Gastrocnemius medialis (tissue), 4 donors: ENCODE data around the gene MICU1. TPM values are rescaled to one million over a fixed set of nuclear protein-coding genes. Genes with fewer than 3 reads are reported as not detected.

Source experiments
- ATAC-seq, 2 donors: fragments of 150-250 bp; one replicate each; pipeline ENCODE4 v1.9.1; 2016
- DNase-seq, 2 donors: peaks; one replicate each; pipeline ENCODE4 v3.0.0-alpha.2; 2019
- H3K27ac ChIP-seq, 4 donors: fragments of 200-600 bp; sonication (generic); 1 replicate in 1 of 4; 2 replicates in 3 of 4; pipeline ENCODE4 v1.5.1; 2016 to 2018; ENCODE audit warnings: mild to moderate bottlenecking in 2 of 4, moderate library complexity in 1 of 4
- H3K27me3 ChIP-seq, 3 donors: fragments of 200-600 bp; sonication (generic) in 2 of 3; 1 replicate in 1 of 3; 2 replicates in 2 of 3; pipeline versions ENCODE4 v1.5.1 to v1.6.0; 2016 to 2019; ENCODE audit warnings: mild to moderate bottlenecking in 1 of 3, moderate library complexity in 1 of 3
- H3K36me3 ChIP-seq, 2 donors: fragments of 200-600 bp; sonication (generic) in 1 of 2; one replicate each; pipeline ENCODE4 v1.5.1; 2017 to 2018
- H3K4me1 ChIP-seq, 2 donors: fragments of 200-600 bp; sonication (generic) in 1 of 2; one replicate each; pipeline ENCODE4 v1.5.1; 2016 to 2017; ENCODE audit warnings: mild to moderate bottlenecking in 2 of 2
- H3K4me3 ChIP-seq, 4 donors: fragments of 200-600 bp; sonication (generic) in 3 of 4; 1 replicate in 1 of 4; 2 replicates in 3 of 4; pipeline ENCODE4 v1.5.1; 2016 to 2019; ENCODE audit warnings: mild to moderate bottlenecking in 2 of 4
- H3K9me3 ChIP-seq, 3 donors: fragments of 200-600 bp; sonication (generic) in 2 of 3; 1 replicate in 1 of 3; 2 replicates in 2 of 3; pipeline ENCODE4 v1.5.1; 2016 to 2019
- POLR2A ChIP-seq, 2 donors: fragments of 450-650 bp; IDR thresholded peaks; one replicate each; pipeline ENCODE4 v1.6.1; 2017; ENCODE audit warnings: antibody characterized with exemption in 2 of 2, mild to moderate bottlenecking in 2 of 2, moderate library complexity in 2 of 2
- in situ Hi-C, 4 donors: fragments of 200-750 bp; cut with MboI; loops; one replicate each; pipeline versions ENCODE4 v1.15.0 to v1.8.0; 2017; ENCODE audit warnings: low sequenced_read_pairs in 4 of 4
- intact Hi-C: fragments of 100-400 bp; cut with DNase I; formaldehyde crosslinking; loops from one replicate; pipeline ENCODE4 v1.15.1; 2023; ENCODE audit warnings: low total_unique reads
- total RNA-seq, 4 donors: library from RNA; depleted of rRNA; stranded (reverse); fragments of >200 nt; gene quantifications; one replicate each; pipeline versions ENCODE4 v1.1.0 to v1.2.3, GENCODE V29; 2016
- TF ChIP-seq, protein P1 (sequence below), 5 experiments: fragments of 450-650 bp in 3 of 5; fragments of 200-600 bp in 2 of 5; sonication (generic) in 2 of 5; IDR thresholded peaks in 4 of 5; conservative IDR thresholded peaks in 1 of 5; 1 replicate in 4 of 5; 2 replicates in 1 of 5; pipeline ENCODE4 v1.5.1; 2016 to 2019; ENCODE audit warnings: antibody characterized with exemption in 5 of 5, mild to moderate bottlenecking in 3 of 5, moderate library complexity in 3 of 5

MICU1 gene
- total RNA-seq, 4 donors from 2014 or later = 42.7 to 62.2 (median 51.9) TPM

DNA sequence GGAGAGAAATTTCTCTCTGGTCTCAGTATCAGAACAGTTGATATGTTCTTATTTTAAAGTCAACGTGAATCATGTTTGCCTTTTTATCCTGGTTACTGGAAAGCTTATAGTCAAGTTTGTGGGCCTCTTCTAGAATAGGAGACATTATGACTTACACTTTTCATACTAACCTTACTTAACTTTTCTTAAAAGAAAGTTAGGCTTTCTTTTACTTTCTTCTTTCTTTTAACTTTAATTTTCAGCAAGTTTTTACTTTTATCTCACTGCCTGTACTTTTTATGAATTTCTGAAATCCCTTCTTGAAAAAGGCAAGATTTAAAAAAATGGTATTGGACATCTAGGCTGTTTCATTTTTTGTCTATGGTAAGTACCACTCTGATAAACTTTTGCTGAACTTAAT is 195.9 kb downstream of the MICU1 start:
- TF ChIP-seq, protein P1, sequence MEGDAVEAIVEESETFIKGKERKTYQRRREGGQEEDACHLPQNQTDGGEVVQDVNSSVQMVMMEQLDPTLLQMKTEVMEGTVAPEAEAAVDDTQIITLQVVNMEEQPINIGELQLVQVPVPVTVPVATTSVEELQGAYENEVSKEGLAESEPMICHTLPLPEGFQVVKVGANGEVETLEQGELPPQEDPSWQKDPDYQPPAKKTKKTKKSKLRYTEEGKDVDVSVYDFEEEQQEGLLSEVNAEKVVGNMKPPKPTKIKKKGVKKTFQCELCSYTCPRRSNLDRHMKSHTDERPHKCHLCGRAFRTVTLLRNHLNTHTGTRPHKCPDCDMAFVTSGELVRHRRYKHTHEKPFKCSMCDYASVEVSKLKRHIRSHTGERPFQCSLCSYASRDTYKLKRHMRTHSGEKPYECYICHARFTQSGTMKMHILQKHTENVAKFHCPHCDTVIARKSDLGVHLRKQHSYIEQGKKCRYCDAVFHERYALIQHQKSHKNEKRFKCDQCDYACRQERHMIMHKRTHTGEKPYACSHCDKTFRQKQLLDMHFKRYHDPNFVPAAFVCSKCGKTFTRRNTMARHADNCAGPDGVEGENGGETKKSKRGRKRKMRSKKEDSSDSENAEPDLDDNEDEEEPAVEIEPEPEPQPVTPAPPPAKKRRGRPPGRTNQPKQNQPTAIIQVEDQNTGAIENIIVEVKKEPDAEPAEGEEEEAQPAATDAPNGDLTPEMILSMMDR (IDR thresholded peaks at IDR 0.05 in 4 of 5, conservative IDR thresholded peaks at IDR 0.05 in 1 of 5) = no peak
- no peak for TF ChIP-seq POLR2A (IDR thresholded peaks at IDR 0.05)
- in situ Hi-C loops = no loop called here
- DNase-seq = no peak
- intact Hi-C loops = no loop called here
- ATAC-seq = no peak
- no peaks in the 10 kb centered on the region for H3K4me1 ChIP-seq
- no peak overlapping the region for H3K4me3 ChIP-seq
- no peak overlapping the region for H3K27ac ChIP-seq
- no peaks in the 10 kb centered on the region for H3K9me3 ChIP-seq
- H3K27me3 ChIP-seq = no peaks in the 10 kb centered on the region
- H3K36me3 ChIP-seq = no peaks in the 10 kb centered on the region

DNA sequence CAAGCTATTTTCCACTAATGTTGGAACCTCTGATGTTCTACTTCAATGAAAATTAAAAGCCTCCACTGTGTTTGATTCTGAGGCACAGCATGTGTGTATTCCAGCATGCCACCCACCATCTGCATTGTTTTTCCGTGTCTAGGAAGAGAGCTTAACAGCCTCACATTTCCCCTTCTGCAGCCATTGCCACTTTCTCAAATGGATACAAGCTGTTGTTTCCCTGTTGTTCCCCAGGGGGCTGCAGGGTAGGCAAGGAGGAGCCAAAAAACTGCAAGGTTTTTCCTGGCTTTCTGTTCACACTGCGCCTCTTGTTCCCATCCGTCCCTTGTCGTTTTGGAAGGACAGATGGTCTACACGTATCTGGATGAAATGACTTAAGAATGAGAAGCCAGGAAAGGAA is 198.9 kb downstream of the MICU1 start:
- H3K27me3 ChIP-seq = no peaks in the 10 kb centered on the region
- no peaks in the 10 kb centered on the region for H3K4me1 ChIP-seq
- no peaks in the 10 kb centered on the region for H3K9me3 ChIP-seq
- H3K27ac ChIP-seq = no peak overlapping the region
- H3K36me3 ChIP-seq = peaks cover 0 to 13% of the 10 kb centered on the region in 2 donors
- intact Hi-C loops = no loop called here
- TF ChIP-seq, protein P1 (IDR thresholded peaks at IDR 0.05 in 4 of 5, conservative IDR thresholded peaks at IDR 0.05 in 1 of 5) = no peak
- no peak for TF ChIP-seq POLR2A (IDR thresholded peaks at IDR 0.05)
- ATAC-seq = no peak
- in situ Hi-C loops = no loop called here
- DNase-seq = no peak
- H3K4me3 ChIP-seq = no peak overlapping the region

DNA sequence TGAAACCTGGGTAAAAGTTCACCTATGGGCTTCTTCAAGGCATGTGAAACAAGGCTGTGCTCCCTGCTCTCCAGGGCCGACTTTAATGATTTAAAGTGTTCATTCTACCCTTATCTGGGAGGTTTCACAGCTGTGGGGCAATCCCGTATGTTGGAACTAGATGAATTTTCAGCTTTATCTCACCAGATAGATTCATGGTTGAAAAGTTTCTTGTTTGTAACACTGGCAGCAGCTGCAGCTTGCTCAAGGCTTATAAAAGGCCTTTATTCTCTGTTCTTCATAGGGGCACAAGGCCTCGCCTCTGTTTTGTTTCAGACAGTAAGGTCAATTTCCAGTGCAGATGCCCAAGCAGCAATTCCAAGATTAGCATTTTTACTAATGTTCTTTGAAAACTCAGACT is 200.7 kb downstream of the MICU1 start:
- ATAC-seq = no peak

DNA sequence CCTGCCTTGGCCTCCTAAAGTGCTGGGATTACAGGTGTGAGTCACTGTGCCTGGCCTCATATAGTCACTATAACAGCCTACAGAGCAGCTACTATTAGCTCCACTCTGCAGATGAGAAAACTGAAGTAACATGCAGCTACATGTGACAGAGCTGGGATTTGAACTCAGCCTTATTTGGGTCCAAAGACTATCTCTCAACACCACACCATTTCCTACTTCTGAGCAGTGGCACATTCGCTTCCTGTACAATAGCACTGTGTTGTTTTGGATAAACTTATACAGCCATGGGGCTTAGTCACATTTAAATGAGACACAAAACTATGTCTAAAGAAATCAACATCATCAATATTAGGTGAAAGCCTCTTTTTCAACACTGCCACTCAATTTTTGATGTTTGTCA is 201.3 kb downstream of the MICU1 start:
- in situ Hi-C loops = no loop called here

More for the DNA sequence above, 200.7 kb downstream of the MICU1 start:
- Histone ChIP-seq H3K4me3 (no peak overlapping the region), H3K27me3 (no peaks in the 10 kb centered on the region), H3K36me3 (peaks cover 0 to 28% of the 10 kb centered on the region in 2 donors), H3K27ac (no peak overlapping the region), H3K4me1 (no peaks in the 10 kb centered on the region), H3K9me3 (no peaks in the 10 kb centered on the region)
- in situ Hi-C loops = no loop called here
- intact Hi-C loops = no loop called here
- no peak for DNase-seq
- TF ChIP-seq POLR2A (IDR thresholded peaks at IDR 0.05) = no peak
- TF ChIP-seq, protein P1 (IDR thresholded peaks at IDR 0.05 in 4 of 5, conservative IDR thresholded peaks at IDR 0.05 in 1 of 5) = no peak

More for the DNA sequence above, 201.3 kb downstream of the MICU1 start:
- H3K4me3 ChIP-seq = no peak overlapping the region
- peaks cover 0 to 28% of the 10 kb centered on the region in 2 donors for H3K36me3 ChIP-seq
- no peaks in the 10 kb centered on the region for H3K27me3 ChIP-seq
- intact Hi-C loops = no loop called here
- no peak overlapping the region for H3K27ac ChIP-seq
- no peaks in the 10 kb centered on the region for H3K9me3 ChIP-seq
- DNase-seq (no peak), ATAC-seq (no peak)
- TF ChIP-seq, protein P1 (IDR thresholded peaks at IDR 0.05 in 4 of 5, conservative IDR thresholded peaks at IDR 0.05 in 1 of 5) = no peak
- no peak for TF ChIP-seq POLR2A (IDR thresholded peaks at IDR 0.05)
- no peaks in the 10 kb centered on the region for H3K4me1 ChIP-seq
